Measurements from ENCODE around the gene MYO18B.

DNA sequence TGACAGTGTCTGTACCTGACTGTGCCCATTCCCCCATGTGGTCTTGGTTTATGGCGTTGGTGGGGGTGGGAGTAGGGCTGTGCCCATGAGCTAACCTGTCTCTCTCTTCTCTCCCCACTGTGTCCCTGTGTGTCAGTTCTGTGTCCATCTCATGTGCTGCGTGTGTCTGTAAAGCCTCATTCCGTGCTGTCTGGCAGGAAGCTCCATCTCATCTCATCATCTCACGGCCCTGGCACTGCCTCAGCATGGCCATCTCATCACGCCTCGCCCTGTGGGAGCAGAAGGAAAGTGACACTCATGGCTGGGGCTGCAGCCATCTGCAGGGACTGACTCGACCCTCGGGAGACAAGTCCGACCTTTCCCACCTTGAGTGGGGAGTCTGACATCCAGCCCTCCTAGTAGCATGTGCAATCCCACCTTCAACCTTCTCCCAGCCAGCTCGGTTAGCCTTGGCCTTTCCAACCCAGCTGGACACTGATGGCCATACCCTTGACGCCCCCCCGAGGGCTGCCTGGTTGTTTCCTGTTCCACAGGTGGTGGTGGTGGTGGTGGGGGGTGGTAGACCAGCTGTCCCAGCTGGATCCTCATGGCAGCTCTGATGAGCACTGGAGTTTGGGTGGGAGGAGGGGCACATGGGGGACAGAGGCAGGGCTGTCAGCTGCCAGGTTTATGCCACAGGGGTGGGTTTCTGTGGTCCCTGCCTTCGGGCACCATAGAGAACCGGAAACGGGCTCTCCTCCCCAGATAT, 19.0 kb downstream of the MYO18B start:
- TF ChIP-seq, protein P1, sequence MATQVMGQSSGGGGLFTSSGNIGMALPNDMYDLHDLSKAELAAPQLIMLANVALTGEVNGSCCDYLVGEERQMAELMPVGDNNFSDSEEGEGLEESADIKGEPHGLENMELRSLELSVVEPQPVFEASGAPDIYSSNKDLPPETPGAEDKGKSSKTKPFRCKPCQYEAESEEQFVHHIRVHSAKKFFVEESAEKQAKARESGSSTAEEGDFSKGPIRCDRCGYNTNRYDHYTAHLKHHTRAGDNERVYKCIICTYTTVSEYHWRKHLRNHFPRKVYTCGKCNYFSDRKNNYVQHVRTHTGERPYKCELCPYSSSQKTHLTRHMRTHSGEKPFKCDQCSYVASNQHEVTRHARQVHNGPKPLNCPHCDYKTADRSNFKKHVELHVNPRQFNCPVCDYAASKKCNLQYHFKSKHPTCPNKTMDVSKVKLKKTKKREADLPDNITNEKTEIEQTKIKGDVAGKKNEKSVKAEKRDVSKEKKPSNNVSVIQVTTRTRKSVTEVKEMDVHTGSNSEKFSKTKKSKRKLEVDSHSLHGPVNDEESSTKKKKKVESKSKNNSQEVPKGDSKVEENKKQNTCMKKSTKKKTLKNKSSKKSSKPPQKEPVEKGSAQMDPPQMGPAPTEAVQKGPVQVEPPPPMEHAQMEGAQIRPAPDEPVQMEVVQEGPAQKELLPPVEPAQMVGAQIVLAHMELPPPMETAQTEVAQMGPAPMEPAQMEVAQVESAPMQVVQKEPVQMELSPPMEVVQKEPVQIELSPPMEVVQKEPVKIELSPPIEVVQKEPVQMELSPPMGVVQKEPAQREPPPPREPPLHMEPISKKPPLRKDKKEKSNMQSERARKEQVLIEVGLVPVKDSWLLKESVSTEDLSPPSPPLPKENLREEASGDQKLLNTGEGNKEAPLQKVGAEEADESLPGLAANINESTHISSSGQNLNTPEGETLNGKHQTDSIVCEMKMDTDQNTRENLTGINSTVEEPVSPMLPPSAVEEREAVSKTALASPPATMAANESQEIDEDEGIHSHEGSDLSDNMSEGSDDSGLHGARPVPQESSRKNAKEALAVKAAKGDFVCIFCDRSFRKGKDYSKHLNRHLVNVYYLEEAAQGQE (IDR thresholded peaks at IDR 0.05; ENCODE audit: insufficient read depth in 1 of 2, low read depth in 2 of 2, low read length in 2 of 2): no peak
- TF ChIP-seq SIN3A (IDR thresholded peaks at IDR 0.05; ENCODE audit: borderline replicate concordance, insufficient read depth, low read length): no peak
- no peak for TF ChIP-seq POLR2AphosphoS5 (IDR thresholded peaks at IDR 0.05; ENCODE audit: low read depth, low read length)

Data from PFSK-1 (cell line).